Mesenchymal stem cell (in vitro differentiated cells and primary cell): ENCODE measurements around the gene IL10RB. TPM values are rescaled to one million over a fixed set of nuclear protein-coding genes. Genes with fewer than 3 reads are reported as not detected.
A peak's percentile ranks its signal among the peaks of the same experiment; 100 is the strongest.

Experiments
- DNase-seq: peaks from one replicate; pipeline ENCODE4 v3.0.0-alpha.2; 2013
- H2AFZ ChIP-seq: one replicate; pipeline ENCODE4 v1.6.1; 2013; ENCODE audit warnings: low read depth, mild to moderate bottlenecking, control low read depth, inconsistent platforms, low read length, moderate library complexity
- H2AK5ac ChIP-seq: 2 replicates; pipeline ENCODE4 v1.6.1; 2013; ENCODE audit warnings: low read length, moderate library complexity, mild to moderate bottlenecking, inconsistent platforms; ENCODE audit not compliant: severe bottlenecking
- H2BK120ac ChIP-seq: one replicate; pipeline ENCODE4 v1.6.1; 2013; ENCODE audit warnings: low read depth, mild to moderate bottlenecking, inconsistent platforms, low read length, moderate library complexity
- H2BK12ac ChIP-seq, 2 experiments: one replicate each; pipeline ENCODE4 v1.6.1; 2013; ENCODE audit warnings: inconsistent platforms in 2 of 2, low read length in 2 of 2, mild to moderate bottlenecking in 2 of 2, moderate library complexity in 2 of 2, control low read depth in 1 of 2
- H2BK15ac ChIP-seq: one replicate; pipeline ENCODE4 v1.6.1; 2013; ENCODE audit warnings: mild to moderate bottlenecking, low read depth, inconsistent platforms; ENCODE audit not compliant: poor library complexity, severe bottlenecking
- H2BK5ac ChIP-seq: 2 replicates; pipeline ENCODE4 v1.6.1; 2013; ENCODE audit warnings: low read depth, mild to moderate bottlenecking, low read length, control low read depth, inconsistent platforms; ENCODE audit not compliant: poor library complexity, severe bottlenecking
- H3K14ac ChIP-seq, 2 experiments: one replicate each; pipeline ENCODE4 v1.6.1; 2013; ENCODE audit warnings: inconsistent platforms in 2 of 2, low read length in 2 of 2, control low read depth in 1 of 2, mild to moderate bottlenecking in 1 of 2, moderate library complexity in 1 of 2
- H3K18ac ChIP-seq, 2 experiments: one replicate each; pipeline ENCODE4 v1.6.1; 2013; ENCODE audit warnings: inconsistent platforms in 2 of 2, low read length in 2 of 2, control low read depth in 1 of 2, low read depth in 1 of 2, mild to moderate bottlenecking in 1 of 2
- H3K23ac ChIP-seq, 2 experiments: one replicate each; pipeline ENCODE4 v1.6.1; 2013; ENCODE audit warnings: inconsistent platforms in 2 of 2, low read length in 2 of 2, mild to moderate bottlenecking in 2 of 2, moderate library complexity in 2 of 2, control low read depth in 1 of 2
- H3K27ac ChIP-seq: 2 replicates; pipeline ENCODE4 v1.5.1; 2013; ENCODE audit warnings: mild to moderate bottlenecking, moderate library complexity, low read length, control low read depth, inconsistent platforms; ENCODE audit not compliant: poor library complexity, severe bottlenecking
- H3K27me3 ChIP-seq, 2 experiments: 2 replicates each; pipeline versions ENCODE4 v1.6.1 to v1.7.0; 2013; ENCODE audit warnings: low read length in 2 of 2, mild to moderate bottlenecking in 2 of 2, moderate library complexity in 2 of 2, control low read depth in 1 of 2, inconsistent platforms in 1 of 2; ENCODE audit not compliant: control insufficient read depth in 1 of 2, insufficient read depth in 1 of 2
- H3K36me3 ChIP-seq, 2 experiments: 2 replicates each; pipeline versions ENCODE4 v1.6.1 to v1.7.0; 2013; ENCODE audit warnings: low read length in 2 of 2, control low read depth in 1 of 2, inconsistent platforms in 1 of 2, low read depth in 1 of 2, mild to moderate bottlenecking in 1 of 2; ENCODE audit not compliant: insufficient read depth in 2 of 2, control insufficient read depth in 1 of 2
- H3K4ac ChIP-seq, 2 experiments: one replicate each; pipeline ENCODE4 v1.6.1; 2013; ENCODE audit warnings: inconsistent platforms in 2 of 2, low read length in 2 of 2, mild to moderate bottlenecking in 2 of 2, moderate library complexity in 2 of 2, control low read depth in 1 of 2, low read depth in 1 of 2
- H3K4me1 ChIP-seq: 2 replicates; pipeline ENCODE4 v1.6.1; 2013; ENCODE audit warnings: low read depth, low read length, control low read depth; ENCODE audit not compliant: control insufficient read depth, insufficient read depth
- H3K4me2 ChIP-seq: 2 replicates; pipeline ENCODE4 v1.6.1; 2013; ENCODE audit warnings: low read length, mild to moderate bottlenecking, inconsistent platforms; ENCODE audit not compliant: poor library complexity, severe bottlenecking
- H3K4me3 ChIP-seq, 2 experiments: 2 replicates each; pipeline versions ENCODE4 v1.5.1 to v1.7.0; 2013; ENCODE audit warnings: low read length in 2 of 2, mild to moderate bottlenecking in 2 of 2, control low read depth in 1 of 2, low read depth in 1 of 2; ENCODE audit not compliant: insufficient read depth in 1 of 2
- H3K79me1 ChIP-seq: replicated peaks from 2 replicates; pipeline ENCODE4 v1.6.1; 2013; ENCODE audit warnings: mild to moderate bottlenecking, control low read depth, low read length, inconsistent platforms; ENCODE audit not compliant: poor library complexity, severe bottlenecking
- H3K9ac ChIP-seq: 2 replicates; pipeline ENCODE4 v1.7.0; 2013; ENCODE audit warnings: mild to moderate bottlenecking, low read length, moderate library complexity
- H3K9me3 ChIP-seq: 2 replicates; pipeline ENCODE4 v1.7.0; 2013; ENCODE audit warnings: mild to moderate bottlenecking, low read length; ENCODE audit not compliant: control insufficient read depth
- H4K8ac ChIP-seq: one replicate; pipeline ENCODE4 v1.6.1; 2013; ENCODE audit warnings: inconsistent platforms, mild to moderate bottlenecking, low read length, moderate library complexity
- H4K91ac ChIP-seq: one replicate; pipeline ENCODE4 v1.6.1; 2013; ENCODE audit warnings: mild to moderate bottlenecking, low read length, inconsistent platforms
- WGBS: methylation state at CpG from one replicate; pipeline ENCODE4 v1.1.7; 2013; ENCODE audit warnings: mixed read lengths; 5-methylcytosine and 5-hydroxymethylcytosine counted together
- polyA plus RNA-seq, 2 experiments: library from polyadenylated mRNA; stranded (reverse); fragments of 200-250 nt; gene quantifications; one replicate each; pipeline ENCODE4 v1.2.3, GENCODE V29; 2013

The IL10RB gene
- polyA plus RNA-seq (2013, experiment 1 of 2), result 30.1 TPM
- 31.4 TPM for polyA plus RNA-seq (2013, experiment 2 of 2)

GRCh38 chr21:33266050-33266788 lies at the start of gene IL10RB:
TSS of gene IL10RB (plus strand) at chr21:33266367. CDS start at chr21:33266466, 99 bp downstream.
- Histone ChIP-seq H3K4me1 (peaks cover 13% of the 10 kb centered on the region), H3K4me3 (peak within 1 kb of the TSS; percentile 77 to 86), H3K27ac (no peak within 1 kb of the TSS), H3K4me2 (peak within 1 kb of the TSS; percentile 94), H3K4ac (peak within 1 kb of the TSS; percentile 67 to 82), H3K14ac (peak within 1 kb of the TSS in 1 of 2 experiments; percentile 95), H3K36me3 (peaks cover 21 to 35% of the 10 kb centered on the region in 2 experiments), H2BK5ac (peak within 1 kb of the TSS; percentile 5), H2BK15ac (peak within 1 kb of the TSS; percentile 86), H3K9ac (peak within 1 kb of the TSS; percentile 93), H3K18ac (peak within 1 kb of the TSS; percentile 93 to 96), H2BK120ac (peak within 1 kb of the TSS; percentile 66), H2AFZ (peak within 1 kb of the TSS; percentile 93), H2BK12ac (peak within 1 kb of the TSS in 1 of 2 experiments; percentile 6), H4K91ac (peak within 1 kb of the TSS; percentile 79), H4K8ac (peak within 1 kb of the TSS; percentile 98), H3K9me3 (no peaks in the 10 kb centered on the region), H3K23ac (peak within 1 kb of the TSS in 1 of 2 experiments; percentile 94), H3K79me1 (peaks cover 28% of the 10 kb centered on the region), H3K27me3 (no peaks in the 10 kb centered on the region), H2AK5ac (no peak within 1 kb of the TSS)
- DNase-seq, result peak; percentile 75
- under 1% methylated on average over 54 of the region's 60 CpGs for WGBS

GRCh38 chr21:33217138-33217520 lies 49.0 kb upstream of the IL10RB start:
- Histone ChIP-seq H3K9me3 (no peaks in the 10 kb centered on the region), H3K79me1 (no peaks in the 10 kb centered on the region), H2BK12ac (no peak overlapping the region), H3K4ac (no peak overlapping the region), H2BK15ac (no peak overlapping the region), H3K27me3 (peaks cover 0 to 10% of the 10 kb centered on the region in 2 experiments), H2BK5ac (no peak overlapping the region), H4K8ac (no peak overlapping the region), H3K23ac (no peak overlapping the region), H3K18ac (no peak overlapping the region), H3K27ac (no peak overlapping the region), H3K36me3 (no peaks in the 10 kb centered on the region), H3K4me1 (no peaks in the 10 kb centered on the region), H2AFZ (no peak overlapping the region), H3K4me2 (no peak overlapping the region), H2BK120ac (no peak overlapping the region), H3K4me3 (no peak overlapping the region), H3K14ac (no peak overlapping the region), H2AK5ac (no peak overlapping the region), H4K91ac (no peak overlapping the region), H3K9ac (no peak overlapping the region)
- WGBS, result 91% methylated on average over 1 of the region's 2 CpGs
- DNase-seq, result no peak

GRCh38 chr21:33219300-33219699 lies 46.9 kb upstream of the IL10RB start:
- no peak overlapping the region for H3K9ac ChIP-seq
- H3K27ac ChIP-seq, result no peak overlapping the region
- no peaks in the 10 kb centered on the region for H3K4me1 ChIP-seq
- H3K9me3 ChIP-seq, result no peaks in the 10 kb centered on the region
- no peak overlapping the region for H2BK5ac ChIP-seq
- no peak overlapping the region for H3K4ac ChIP-seq
- no peak overlapping the region for H3K14ac ChIP-seq
- H2AFZ ChIP-seq, result no peak overlapping the region
- no peak overlapping the region for H4K8ac ChIP-seq
- H3K36me3 ChIP-seq, result no peaks in the 10 kb centered on the region
- H2BK120ac ChIP-seq, result no peak overlapping the region
- DNase-seq, result no peak
- H3K27me3 ChIP-seq, result no peaks in the 10 kb centered on the region
- WGBS, result 95% methylated on average over 1 of the region's 3 CpGs
- no peak overlapping the region for H4K91ac ChIP-seq
- H3K4me2 ChIP-seq, result no peak overlapping the region
- H2AK5ac ChIP-seq, result no peak overlapping the region
- no peak overlapping the region for H3K18ac ChIP-seq
- no peak overlapping the region for H3K4me3 ChIP-seq
- no peak overlapping the region for H3K23ac ChIP-seq
- H3K79me1 ChIP-seq, result no peaks in the 10 kb centered on the region
- no peak overlapping the region for H2BK12ac ChIP-seq
- H2BK15ac ChIP-seq, result no peak overlapping the region

GRCh38 chr21:33219954-33220353 lies 46.2 kb upstream of the IL10RB start:
- H3K4me3 ChIP-seq, result no peak overlapping the region
- H2BK12ac ChIP-seq, result no peak overlapping the region
- no peak overlapping the region for H2BK5ac ChIP-seq
- H3K4me2 ChIP-seq, result no peak overlapping the region
- no peak overlapping the region for H2BK15ac ChIP-seq
- no peaks in the 10 kb centered on the region for H3K4me1 ChIP-seq
- H4K91ac ChIP-seq, result no peak overlapping the region
- no peak overlapping the region for H2AK5ac ChIP-seq
- no peak overlapping the region for H2BK120ac ChIP-seq
- H2AFZ ChIP-seq, result no peak overlapping the region
- H3K14ac ChIP-seq, result no peak overlapping the region
- H3K27me3 ChIP-seq, result no peaks in the 10 kb centered on the region
- H3K9me3 ChIP-seq, result no peaks in the 10 kb centered on the region
- H3K36me3 ChIP-seq, result no peaks in the 10 kb centered on the region
- H3K4ac ChIP-seq, result no peak overlapping the region
- DNase-seq, result no peak
- H3K23ac ChIP-seq, result no peak overlapping the region
- no peaks in the 10 kb centered on the region for H3K79me1 ChIP-seq
- H3K9ac ChIP-seq, result no peak overlapping the region
- no peak overlapping the region for H3K27ac ChIP-seq
- no peak overlapping the region for H3K18ac ChIP-seq
- H4K8ac ChIP-seq, result no peak overlapping the region
- WGBS, result 92% methylated on average over 2 of the region's 3 CpGs
